NK-92 (cell line): ENCODE measurements around the gene DGCR8.

Source experiments
- DNase-seq: peaks from one replicate; lab custom pipeline; 2025; ENCODE audit not compliant: unreplicated experiment; lab: John Stamatoyannopoulos, UW

The DGCR8 gene

GRCh38 chr22:20052309-20053259 is 27.5 kb upstream of the DGCR8 start:
- no peak for DNase-seq

- no peak for DNase-seq
Observed at GRCh38 chr22:20053407-20054033, 26.5 kb upstream of the DGCR8 start.

- no peak for DNase-seq
Observed at GRCh38 chr22:20054034-20054427, 26.0 kb upstream of the DGCR8 start.

GRCh38 chr22:20054485-20054884 is 25.6 kb upstream of the DGCR8 start:
- no peak for DNase-seq

- DNase-seq, result no peak
Observed at GRCh38 chr22:20055144-20055543, 24.9 kb upstream of the DGCR8 start.

DNA sequence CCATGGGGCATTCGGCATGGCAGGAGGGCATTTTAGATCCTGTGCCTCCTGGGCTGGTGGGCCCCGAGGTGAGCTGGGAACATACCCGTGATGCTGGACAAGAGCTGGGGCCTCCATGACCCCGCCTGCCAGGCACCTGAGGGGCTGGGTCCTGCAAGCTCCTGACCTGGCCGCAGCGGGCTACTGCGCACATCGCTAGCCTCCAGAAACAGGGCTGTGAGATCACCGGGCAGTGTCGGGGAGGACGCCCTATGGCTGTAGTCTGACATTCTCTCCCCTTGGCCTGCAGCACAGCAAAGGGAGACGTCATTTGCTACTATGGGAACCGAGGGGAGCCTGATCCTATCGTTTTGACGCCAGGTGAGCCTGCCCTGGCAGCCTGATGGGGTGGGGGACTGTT is 24.4 kb upstream of the DGCR8 start:
- no peak for DNase-seq

- no peak for DNase-seq
Observed at GRCh38 chr22:20056161-20056560, 23.9 kb upstream of the DGCR8 start.

DNA sequence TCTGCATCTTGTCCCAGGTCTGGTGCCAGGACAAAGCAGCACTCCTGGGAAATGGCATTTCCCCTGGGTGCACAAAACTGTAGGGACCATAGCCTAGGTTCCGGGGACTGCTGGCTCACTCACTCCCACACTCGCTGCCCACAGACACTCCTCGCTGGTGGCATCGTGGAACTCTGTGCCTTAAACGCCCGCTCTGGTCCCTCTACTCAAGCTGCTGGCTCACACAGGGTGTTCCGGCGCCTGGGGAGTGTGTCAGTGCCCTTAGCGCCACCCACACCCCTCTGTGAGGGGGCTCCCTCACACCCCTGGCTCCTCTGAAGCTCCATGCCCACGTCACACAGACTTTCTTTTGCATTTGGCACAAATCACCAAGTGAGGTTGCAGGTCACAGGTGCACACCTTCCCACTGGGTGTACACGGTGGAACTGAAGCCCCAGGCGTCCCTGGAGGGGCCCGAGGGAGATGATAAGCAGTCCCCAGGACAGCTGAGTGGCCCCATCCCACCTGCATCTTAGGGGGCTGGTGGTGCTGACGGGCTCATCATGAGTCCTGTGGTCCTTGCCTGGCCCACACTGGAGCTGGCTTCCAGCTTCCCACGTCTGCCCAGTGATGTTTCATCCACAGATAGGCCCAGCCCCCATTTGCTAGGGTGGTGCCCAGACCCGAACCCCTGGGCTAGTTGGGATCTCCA is 23.2 kb upstream of the DGCR8 start:
- no peak for DNase-seq

- DNase-seq, result no peak
Observed at GRCh38 chr22:20057596-20058268, 22.3 kb upstream of the DGCR8 start.

DNA sequence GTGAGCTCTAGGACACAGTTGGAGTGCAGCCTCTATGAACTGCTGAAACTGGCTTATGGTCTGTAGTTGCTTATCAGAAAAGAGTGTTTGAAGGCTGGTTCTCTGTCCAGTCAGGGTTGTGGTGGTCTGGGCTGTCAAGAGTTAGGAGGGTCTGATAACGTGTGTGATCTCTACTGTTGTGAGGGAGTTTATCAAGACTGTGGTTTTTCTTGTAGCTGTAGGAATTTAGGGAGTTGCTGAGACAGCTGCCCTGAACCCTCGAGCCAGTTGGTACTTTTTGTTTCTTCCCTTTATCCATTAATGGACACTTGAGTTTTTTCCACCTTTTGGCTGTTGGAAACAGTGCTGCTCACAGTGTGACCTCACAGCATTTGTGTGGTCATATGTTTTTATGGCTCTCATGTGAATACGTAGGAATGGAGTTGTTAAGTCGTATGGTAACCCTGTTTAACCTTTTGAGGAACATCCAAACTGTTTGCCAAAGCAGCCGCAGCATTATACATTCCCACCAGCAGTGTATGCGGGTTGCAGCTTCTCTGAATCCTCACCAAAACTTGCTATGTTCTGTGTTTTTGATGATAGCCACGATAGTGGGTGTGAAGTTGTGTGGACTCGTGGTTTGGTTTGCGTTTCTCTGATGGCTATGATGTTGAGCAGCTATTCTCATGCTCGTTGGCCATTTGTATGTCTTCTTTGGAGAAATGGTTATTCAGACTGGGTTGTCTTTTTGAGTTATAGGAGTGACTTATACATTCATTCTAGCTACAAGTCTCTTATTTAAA is 20.9 kb upstream of the DGCR8 start:
- DNase-seq, result no peak

- DNase-seq, result no peak
Observed at GRCh38 chr22:20060700-20061480, 19.2 kb upstream of the DGCR8 start.

DNA sequence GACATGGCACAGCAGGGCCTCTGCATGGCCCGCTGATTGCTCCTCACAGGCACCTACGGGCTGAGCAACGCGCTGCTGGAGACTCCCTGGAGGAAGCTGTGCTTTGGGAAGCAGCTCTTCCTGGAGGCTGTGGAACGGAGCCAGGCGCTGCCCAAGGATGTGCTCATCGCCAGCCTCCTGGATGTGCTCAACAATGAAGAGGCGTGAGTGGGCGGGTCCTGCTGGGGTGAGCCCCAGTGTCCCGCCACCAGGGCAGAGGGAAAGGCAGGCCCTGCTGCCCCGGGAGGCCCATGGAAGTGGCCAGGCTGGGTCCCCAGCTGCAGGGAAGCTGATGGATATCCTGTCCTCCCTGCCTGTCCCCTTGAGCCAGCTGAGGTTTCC is 18.6 kb upstream of the DGCR8 start:
- no peak for DNase-seq

DNA sequence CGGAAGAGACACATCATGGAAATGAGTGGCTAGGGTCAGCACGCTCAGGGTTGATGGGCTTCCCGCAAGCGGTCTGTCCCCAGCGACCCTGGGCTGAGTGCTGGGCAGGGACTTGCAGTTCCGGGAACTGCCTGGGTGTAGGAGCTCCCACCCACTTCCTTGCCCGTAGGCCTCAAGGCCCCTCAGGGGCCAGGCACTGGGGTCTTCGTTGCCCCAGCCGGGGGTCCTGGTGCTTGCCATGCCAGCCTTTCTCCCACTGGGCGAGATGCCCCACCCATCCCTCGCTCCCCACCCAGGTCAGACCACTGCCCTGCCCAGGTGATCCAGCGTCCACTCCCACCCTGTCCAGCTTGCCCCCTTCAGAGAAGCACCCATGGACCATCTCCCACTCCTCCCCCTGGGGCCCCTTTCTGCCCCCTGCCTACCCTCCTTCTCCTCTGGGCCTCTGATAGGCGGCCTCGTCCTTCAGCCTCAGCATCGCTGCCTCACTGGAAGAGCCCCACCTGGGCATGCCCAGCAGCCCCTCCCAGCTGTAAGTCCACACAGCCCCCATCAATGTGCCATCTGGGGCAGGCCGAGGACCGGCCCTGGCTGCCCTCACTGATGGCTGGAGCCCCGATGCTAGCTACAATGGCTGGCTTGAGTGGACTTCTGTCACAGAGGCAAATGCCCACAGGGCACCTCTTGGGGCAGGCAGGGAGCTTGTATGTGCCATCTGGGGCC is 17.8 kb upstream of the DGCR8 start:
- DNase-seq, result no peak

DNA sequence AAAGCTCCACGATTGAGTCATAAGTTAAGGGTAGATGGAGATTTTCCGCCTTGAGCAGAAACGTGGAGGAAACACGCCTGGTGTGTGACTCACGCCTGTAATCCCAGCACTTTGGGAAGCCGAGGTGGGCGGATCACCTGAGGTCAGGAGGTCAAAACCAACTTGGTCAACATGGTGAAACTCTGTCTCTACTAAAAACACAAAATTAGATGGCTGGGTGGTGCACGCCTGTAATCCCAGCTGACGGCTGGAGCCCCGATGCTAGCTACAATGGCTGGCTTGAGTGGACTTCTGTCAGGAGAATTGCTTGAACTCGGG is 17.3 kb upstream of the DGCR8 start:
- no peak for DNase-seq

GRCh38 chr22:20063271-20064139 is 16.5 kb upstream of the DGCR8 start:
- DNase-seq, result no peak

GRCh38 chr22:20064140-20064480 is 15.9 kb upstream of the DGCR8 start:
- DNase-seq, result no peak

DNA sequence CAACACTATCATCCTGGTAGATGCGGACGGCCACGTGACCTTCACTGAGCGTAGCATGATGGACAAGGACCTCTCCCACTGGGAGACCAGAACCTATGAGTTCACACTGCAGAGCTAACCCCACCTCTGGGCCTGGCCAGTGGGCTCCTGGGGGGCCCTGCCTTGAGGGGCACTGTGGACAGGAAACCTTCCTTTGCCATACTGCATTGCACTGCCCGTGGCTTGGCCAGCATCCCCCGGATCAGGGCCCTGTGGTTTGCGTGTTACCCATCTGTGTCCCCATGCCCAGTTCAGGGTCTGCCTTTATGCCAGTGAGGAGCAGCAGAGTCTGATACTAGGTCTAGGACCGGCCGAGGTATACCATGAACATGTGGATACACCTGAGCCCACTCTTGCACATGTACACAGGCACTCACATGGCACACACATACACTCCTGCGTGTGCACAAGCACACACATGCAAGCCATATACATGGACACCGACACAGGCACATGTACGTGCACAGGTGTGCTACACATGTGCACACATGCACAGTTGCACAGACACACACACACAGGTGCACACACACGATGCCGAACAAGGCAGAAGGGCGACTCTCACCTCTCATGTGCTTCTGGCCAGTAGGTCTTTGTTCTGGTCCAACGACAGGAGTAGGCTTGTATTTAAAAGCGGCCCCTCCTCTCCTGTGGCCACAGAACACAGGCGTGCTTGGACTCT is 15.3 kb upstream of the DGCR8 start:
- DNase-seq, result no peak
